Measurements from ENCODE around the gene EFNA5.

EFNA5 gene

DNA sequence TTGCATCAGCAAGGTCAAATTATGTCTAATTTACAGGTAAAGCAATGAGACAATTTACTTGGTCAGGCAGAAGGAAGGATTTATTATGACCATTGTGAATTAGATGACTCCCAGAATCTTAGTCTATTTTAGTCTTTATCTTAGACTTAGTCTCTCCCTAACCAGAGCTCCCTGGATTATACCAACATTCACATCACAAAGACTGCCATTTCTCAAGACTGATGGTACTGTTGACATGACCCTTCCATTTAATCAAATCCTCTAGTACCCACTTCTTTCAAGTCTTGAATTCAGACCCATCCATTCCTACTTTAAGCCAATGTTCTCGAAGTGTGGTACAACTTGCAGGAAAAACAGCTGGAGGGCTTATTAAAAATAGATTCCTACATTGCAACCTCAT is 257.0 kb downstream of the EFNA5 start:
- DNase-seq, result no peak

DNA sequence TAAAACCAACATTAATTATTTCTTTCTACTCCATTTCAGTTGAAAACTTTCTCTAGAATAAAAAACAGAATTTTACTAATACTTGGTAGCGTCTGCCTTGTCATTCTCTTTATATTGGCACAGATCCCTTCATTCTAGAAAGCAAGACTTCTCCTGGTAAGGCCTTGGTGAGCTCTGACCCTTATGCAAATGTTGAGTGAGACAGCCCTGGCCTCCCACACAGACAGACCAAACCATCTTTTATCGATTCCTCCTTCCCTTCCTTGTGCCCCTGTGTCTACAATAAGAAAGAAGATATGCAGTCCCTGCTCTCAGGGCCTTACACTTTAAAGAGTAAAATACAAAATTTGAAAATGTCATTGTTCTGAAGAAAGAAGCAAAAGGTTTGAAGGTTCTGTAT is 262.2 kb downstream of the EFNA5 start:
- no peak for DNase-seq

DNA sequence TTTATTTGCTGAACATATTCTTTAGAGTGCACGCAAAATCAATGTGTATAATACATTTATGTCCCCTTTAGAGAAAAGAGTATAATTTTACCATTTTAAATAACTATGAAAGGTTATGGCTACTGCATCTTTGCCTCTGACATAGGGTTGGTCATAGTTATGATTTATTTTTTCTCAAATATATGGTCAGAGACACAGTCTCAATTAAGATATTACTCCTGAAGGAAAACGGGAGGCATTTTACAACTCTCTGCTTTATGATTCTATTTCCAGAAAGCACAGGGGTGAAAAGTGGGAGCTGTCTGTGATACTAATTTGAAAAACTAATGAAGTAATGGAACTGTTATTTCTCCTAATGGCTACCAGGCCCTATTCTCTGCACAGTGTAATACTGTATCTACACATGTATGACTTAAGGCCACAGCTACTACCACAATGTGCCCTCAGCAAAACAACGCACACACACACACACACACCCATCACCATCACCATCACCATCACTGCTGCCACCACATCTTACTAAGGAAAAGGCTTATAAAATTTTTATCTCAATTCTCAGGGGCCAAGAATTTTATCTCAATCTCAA is 262.9 kb downstream of the EFNA5 start:
- no peak for DNase-seq

DNA sequence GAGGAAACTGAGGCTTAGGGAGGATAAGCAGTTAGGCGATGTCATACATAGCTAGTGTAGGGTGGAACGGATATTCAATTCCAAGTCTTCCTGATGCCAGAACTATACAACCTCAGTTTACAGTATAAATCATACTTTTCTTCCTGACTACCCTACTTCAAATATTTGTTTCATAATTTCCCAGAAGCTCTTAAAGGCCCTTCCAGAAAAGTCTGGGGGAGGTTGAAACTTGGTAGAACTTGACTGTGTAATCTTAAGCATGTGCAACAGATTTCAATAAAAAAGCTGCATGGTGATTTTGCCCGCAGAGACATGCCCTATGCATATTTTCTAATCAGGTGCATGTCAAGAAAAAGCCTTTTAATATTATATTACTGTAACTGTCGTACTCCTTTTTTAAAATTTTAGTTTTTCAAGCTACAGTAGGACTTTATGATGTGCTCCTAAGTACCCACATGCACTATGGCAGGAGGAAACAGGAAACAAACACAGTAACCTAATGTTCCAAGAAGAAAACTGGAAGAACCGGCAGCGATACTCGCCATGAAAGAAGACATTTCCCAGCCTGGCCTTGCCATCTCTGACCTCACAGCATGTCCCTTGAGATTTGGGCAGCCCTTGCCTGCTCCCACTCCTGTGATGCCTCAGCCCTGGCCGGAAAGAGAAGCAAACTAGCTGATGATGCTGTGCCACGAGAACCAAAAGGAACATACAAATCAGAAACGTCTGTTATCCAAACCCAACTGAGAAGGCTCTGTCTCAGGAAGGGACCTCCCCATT is 266.0 kb downstream of the EFNA5 start:
- DNase-seq, result no peak

DNA sequence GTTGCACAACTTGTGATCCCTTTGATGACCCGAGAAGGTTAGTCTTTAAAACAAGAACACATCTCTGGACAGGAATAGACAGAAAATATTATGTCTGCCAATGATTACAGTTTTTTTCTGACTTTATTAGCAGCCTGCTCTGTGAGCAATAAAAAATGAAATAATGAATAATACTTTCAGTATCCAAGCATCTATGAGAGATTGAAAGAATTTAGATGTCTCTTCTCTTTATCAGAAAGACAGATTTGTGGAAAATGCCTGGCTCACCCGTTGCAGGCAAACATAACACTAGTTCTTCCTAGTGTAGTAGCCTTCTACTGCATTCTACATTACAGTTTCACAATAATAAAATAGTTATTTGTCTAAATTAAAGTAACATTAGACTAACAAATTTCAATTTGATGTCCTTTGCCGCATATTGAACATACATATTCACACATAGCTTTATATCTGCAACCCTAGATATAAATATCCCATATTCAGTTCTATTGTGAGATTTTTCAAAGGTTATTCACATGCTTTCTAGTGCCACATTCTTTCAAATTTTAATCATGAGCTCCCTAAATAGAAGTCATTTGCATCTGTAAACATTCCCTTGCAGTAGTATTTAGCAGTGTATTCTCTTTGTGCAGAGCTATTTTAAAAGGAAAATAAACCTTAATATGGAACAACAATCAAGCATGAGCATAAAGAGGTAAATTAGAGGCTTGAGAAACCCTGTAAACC is 267.3 kb downstream of the EFNA5 start:
- DNase-seq, result no peak

DNA sequence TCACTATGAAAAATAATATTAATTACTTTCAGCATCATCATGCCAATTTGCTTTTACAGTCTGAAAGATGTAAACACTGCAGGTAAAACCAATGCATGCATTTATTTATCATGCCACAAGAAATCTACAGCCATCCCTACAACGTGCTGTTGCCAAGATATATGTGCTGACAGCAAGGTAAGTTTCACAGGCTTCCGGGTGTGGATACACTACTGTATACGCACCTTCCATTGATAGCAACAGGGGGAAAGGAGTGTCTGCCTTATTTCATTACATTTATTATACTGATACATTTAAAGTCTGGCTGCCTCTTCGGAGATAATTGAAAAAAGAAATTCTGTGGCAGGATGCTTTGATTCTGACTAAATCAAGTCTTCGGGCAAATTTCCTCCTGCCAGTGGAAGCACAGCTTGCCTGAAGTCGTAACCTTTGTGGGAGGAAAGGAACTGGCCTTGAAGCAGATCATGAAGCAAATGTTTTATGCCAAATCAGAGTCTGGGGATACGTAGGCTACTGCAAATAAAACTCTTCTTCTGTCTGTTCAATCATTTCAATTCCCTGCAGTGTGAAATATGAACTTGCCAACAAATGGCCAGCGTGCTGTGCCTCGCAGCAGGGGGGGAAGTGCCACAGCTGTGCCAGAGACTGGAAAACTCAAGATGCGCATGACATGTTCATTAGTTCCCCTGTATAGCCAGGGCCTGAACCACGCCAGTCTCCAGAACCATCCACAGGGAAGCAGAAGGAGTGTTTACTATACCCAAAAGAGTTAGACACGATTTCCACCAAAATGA is 268.1 kb downstream of the EFNA5 start:
- DNase-seq, result no peak

DNA sequence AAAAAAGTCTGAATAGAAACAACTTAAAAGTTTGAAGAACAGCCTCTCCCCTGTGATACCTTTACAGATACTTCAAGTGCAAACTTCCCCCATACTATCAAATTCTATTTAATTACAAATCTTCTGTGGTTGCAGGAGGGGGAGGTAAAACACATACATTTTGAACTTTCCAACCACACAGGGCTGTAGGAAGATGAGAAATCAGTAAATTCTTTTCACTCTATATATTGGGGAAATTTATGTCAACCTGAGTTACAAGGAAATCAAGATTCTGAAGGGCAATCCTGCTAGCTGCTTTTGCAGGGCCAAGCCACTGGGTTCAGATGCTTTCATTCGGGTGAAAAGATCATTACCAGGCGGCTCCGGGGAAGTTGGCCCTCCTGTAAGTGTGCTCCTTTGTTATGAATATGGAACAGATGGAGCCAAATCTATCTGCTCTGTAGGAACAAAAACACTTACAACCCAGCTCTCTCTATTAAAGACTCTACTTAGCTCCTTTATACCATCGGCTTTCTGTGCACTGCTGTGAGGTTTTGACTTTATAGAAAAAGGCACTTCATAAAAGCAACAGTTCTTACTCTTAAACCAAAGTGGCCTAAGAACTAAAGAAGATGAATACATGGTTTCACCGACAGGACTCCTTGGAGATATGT is 269.1 kb downstream of the EFNA5 start:
- DNase-seq, result no peak

DNA sequence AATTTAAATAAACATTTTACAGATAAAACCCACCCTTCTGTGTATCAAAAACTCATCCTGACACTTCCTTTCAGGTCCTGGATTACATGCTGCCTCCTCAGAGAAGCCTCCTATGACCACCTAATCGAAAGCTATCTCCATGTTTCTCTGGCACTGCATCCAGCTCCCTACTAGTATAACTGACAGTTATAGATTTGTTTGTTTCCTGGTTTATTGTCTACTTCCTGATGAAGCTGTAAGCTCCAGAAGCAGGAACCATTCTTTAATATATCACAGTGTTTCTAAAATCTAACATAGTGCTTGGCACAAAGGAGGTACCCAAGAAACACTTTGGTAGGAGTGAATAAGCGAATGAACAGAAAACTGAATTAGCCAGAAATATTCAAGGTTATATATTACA is 270.4 kb downstream of the EFNA5 start:
- no peak for DNase-seq

DNA sequence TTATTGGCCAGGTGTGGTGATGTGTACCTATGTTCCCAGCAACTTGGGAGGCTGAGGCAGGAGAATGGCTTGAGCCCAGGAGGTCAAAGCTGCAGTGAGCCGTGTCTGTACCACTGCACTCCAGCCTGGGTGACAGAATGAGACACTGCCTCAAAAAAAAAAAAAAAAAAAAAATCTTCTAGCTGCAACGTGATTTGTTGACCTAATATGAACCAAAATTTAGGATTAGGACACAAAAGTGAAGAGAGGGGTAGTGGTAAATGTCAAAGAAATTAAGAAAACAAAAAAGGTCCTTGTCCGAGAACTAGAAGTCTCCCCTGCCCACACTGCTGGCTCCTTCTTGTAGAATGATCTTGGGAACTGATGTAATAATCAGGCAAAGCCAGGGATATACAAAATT is 272.0 kb downstream of the EFNA5 start:
- DNase-seq, result no peak

DNA sequence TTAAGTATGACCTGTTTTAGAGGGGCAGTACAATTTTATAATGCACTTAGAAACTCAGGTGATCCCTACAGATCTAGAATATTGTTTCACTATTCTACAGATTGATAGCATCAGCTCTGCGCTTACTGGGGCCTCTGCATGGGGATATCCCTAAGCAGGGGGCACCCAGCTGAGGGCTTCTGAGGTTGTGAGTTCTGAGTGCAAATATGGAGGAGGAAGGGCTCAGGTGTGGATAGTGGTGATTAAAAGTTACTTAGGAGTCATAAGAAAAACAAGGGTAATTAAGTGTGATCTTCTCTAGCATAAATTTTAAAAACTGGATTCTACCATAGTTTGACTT is 274.4 kb downstream of the EFNA5 start:
- DNase-seq, result no peak

DNA sequence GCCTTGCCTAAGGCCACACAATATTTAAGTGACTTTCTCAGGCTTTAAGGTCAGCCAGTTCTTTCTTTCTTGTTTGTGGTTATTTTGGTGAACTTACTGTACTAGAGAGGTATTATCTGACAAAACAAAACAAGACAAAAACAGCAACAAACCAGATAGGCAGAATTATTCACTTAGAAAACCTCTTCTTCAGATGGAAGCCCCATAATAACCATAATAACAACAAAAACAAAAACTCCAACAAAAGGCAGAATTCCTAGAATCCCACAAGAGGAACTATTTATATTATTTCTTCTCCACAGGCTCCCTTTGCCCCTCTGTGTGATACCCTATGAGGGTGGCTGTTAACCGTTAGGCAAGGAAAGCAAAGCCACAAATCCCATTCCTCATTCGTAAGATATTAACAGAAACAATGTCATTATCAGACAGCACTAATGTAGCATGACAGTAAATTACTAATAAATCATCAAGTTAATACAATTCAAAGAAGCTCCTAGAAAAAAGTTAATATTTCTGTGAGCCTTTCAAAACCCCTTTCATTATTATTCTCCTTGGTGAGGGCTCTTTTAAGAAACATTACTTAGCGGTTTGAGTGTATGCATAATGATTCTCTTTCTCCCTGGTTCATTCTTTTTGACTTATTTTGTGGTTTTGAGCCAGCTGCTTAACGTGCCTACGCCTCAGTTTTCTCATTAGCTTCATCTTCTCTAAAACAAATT is 274.9 kb downstream of the EFNA5 start:
- no peak for DNase-seq

DNA sequence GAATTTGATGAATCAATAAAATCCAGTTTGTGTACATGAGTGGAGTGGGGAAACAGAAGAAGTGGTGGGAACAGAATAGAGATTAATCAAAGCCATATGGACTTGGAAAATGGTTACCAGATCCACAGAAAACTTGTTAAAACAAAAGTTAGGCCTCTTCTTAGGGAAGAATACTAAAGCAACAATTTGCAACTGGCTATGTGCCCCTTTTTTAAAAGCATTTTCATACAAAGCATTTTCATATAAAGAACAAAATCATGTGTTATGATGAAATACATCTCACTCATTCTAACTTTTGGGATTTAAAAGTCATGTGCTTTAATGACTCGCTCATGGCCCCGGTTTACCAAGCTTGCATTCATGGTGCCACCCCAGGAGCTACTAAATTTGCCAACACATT is 276.9 kb downstream of the EFNA5 start:
- DNase-seq, result no peak

DNA sequence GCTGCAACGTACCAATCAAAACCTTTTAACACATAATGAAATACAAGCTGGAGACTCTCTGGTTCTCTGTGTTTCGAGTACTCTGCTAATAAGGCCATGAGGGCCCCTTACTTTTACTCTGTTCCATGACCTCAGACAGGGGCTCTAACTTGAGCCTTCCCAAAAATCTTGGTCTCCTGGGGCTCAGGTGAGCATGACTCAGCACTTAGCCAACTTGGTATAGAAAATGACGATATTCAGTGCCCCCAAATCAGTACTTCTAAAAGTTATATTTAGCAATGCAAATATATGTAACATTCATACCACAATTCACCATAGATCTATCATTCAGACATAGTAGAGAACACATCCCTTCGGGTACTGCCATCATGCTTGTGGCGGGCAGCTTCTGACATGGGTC is 278.9 kb downstream of the EFNA5 start:
- DNase-seq, result no peak

DNA sequence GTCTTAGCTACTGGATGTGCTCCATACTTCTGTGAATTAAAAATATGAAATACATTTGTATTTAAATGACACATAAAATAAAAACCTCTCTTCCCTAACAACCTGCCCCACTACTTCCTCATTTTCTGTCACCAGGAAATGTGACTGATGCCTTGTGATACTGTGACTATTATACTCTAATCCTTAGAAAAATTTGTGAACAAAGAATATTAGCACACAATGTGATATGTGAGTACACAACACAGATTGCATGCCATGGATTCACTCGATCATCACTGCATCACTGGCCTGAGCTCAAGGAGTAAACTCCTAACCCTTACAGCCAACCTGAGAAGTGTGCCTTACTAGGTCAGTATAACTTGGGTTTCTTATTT is 281.0 kb downstream of the EFNA5 start:
- no peak for DNase-seq

DNA sequence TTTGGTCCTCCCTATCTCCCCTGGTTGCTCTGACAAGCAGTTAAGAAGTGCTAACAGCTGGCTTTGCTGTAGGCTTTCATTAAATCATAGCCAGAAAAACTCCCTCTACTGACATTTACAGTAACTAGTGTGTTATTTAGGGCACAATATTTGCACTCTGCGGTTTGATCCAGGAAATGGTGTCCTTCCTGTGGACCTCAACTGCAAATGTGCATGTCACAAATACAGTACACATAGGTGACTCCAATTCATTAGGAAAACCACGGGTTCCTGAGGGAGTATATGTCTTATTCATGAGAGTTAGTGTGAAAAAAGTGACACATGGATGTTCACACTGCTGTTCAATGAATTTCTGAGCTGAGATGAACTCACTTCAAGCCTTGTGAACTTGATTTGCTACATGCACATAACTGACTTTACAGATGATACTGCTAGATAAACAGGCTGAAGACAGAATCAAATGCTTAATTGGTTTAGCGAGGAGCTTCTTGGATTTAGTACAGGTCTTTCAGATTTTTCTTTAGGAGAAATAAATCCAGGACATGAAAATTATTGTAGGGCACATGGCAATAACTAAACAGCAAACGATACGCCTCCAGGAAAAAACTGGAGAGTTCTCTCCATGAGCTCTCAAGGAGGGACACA is 281.5 kb downstream of the EFNA5 start:
- no peak for DNase-seq

DNA sequence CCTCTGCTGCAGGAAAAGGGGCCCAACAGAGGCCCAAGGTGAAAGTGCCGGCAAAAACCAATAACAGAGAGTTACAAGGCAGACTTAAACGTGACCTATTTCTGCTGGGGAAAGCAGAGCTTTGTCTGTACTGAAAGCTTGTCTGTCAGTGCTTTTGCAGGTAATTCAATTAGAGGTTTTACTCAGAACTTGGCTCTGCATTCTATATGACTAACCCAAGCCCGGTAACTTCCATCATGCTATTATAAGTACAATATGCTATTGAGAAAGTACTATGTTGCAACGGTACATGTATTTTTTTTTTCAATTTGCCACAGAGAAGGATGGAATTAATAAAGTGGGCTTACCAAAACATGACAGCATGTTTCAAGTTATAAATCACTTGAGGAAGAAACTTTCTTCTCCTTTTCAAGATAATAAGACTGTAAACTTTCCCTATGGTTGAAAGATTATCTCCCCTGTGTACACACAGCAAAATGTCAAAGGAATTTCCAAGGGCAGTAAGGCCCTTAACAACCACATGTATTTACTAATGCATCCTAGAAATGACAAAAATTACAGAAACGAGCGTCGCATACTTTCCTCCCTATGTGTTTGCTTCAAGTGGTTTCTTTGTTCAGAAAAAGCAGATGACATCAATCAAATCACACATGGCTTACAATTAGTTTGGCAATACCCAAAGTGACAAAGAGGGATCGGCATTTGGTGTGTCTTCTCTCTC is 282.4 kb downstream of the EFNA5 start:
- DNase-seq, result no peak

DNA sequence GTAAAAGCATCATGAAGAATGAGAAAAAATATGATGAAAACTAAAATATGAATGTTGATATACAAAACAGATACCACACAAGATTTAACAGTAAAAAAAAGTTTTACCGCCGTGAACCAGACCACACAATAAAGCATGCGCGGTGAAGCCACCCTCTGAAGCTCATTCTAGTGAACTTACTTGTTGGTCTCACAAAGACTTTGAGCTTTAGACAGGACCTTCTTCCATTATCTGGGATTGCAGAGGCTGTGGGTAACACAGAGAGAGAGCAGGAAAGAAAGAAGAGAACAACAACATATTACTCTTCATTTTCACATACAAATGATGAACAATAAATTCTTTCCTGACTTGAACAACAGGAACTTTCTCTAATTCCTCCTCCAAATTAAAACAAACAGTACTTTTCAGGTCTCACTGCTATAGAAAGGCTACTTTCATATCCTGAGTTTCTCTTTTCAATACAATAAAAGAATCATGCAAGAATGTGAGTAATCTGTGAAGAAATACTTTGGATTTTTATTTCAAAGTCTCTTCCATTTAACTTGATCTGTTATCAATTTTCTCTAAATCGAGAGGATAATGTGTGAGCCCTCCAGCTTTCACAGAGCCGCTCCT is 283.1 kb downstream of the EFNA5 start:
- DNase-seq, result no peak

DNA sequence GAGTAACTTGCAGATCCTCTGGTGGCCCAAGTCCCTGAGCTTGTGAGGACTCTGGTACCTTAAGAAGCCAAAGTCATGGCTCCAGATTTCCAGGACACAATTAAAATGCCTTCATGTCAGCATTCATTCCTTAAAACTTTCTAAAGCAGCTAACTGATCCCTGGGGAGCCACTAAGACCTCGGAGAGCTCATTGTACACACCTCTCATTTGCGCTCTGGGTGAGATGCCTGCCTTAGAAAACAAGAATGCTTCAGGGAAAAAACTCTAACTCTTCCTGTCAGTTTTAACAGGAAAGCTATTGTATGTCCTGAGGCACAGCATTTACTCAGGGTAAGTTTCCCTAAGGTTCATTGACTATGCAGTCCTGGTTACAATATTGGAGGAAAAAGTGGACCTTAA is 285.0 kb downstream of the EFNA5 start:
- DNase-seq, result no peak

DNA sequence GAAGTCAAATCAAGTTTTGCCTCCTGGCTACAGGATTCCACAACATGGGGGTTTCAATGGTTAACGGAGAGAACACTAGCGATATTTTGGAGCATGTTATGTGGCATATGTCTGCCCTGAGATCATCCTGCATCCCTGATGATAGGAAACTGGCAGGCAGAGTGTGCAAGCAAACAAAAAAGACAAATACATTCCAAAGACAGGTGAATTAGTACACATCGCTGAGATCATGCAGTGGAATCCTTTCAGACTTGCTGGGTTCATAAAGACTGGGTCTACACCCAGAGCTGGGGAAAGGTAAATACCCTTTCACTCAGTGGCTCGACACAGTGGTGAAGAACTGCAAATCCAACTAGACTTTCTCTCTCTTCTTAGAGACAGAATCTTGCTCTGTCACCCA is 286.5 kb downstream of the EFNA5 start:
- DNase-seq, result no peak

DNA sequence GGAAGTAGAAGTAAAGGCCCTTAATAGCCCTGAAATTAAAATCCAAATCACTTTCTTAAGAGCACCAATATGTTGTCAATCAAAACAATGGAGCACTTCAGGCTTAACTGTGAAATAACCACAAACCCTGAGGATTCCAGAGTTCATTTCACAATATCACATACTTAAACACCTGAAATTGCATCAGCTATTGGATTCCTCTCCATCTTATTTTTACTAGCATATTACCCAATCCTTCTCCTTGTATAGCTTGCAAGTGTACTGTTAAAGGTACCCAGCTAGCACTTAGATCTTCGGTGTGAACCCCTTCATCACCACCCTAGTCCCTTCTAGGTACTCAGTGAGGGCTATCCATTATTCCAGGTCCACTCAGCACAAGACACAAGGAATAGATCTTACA is 287.3 kb downstream of the EFNA5 start:
- no peak for DNase-seq

All from activated CD8-positive, alpha-beta memory T cell treated with anti-CD3 and anti-CD28 coated beads, Interleukin-2, amount 50 U/mL, for 48 hours (primary cell).